ENCODE measurements around the gene GLB1L.

GLB1L gene

DNA sequence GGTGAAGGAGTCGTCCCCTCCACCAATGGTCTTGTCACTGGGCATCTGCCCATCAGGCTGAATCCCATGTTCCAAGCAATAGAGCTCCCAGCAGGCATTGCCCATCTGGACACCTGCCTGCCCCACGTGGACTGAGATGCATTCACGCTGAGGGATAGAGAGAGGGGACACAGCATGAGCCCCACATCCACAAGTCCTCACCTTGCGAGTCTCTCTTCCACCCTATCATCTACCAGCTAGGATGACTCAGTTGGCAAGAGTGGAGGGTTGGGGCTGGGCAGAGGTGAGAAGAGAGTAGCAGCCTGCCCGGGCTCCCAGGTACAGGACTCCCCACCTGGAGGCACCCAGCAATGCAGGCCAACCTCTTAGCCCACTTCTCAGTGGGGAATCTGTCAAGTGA, 6.8 kb upstream of the GLB1L start:
- H3K9ac ChIP-seq (ENCODE audit: low read length): peak overlapping the region; percentile 88
- H3K36me3 ChIP-seq (replicated peaks; ENCODE audit: insufficient read depth, low read length): 0 out of 2 replicates have a peak, but pooled peaks cover 6% of the 10 kb centered on the region
- peak overlapping the region; percentile 78 for H3K4me3 ChIP-seq (ENCODE audit: low read length)
- H3K4me2 ChIP-seq (ENCODE audit: low read depth, low read length): peak overlapping the region; percentile 99
- H3K79me2 ChIP-seq (ENCODE audit: low read length): peaks cover 52% of the 10 kb centered on the region
- peaks cover 46% of the 10 kb centered on the region for H3F3A ChIP-seq (ENCODE audit: insufficient read depth, low read length)
- no peaks in the 10 kb centered on the region for H4K20me1 ChIP-seq (ENCODE audit: insufficient read depth, low read length)
- H3K9me2 ChIP-seq (replicated peaks; ENCODE audit: insufficient read depth, low read length): no peaks in the 10 kb centered on the region
- peak overlapping the region; percentile 73; the same call in 1 of the 2 replicates for H3K27ac ChIP-seq (ENCODE audit: low read length)
- no peak for DNase-seq
- H3K4me1 ChIP-seq (ENCODE audit: low read length): peaks cover 50% of the 10 kb centered on the region
- H3K9me3 ChIP-seq (replicated peaks; ENCODE audit: insufficient read depth, low read length): no peaks in the 10 kb centered on the region
- no peaks in the 10 kb centered on the region for H3K27me3 ChIP-seq (replicated peaks; ENCODE audit: insufficient read depth, low read length)
- H2AFZ ChIP-seq (ENCODE audit: low read length): no peak overlapping the region
- TF ChIP-seq EZH2phosphoT487 (IDR thresholded peaks at IDR 0.05; ENCODE audit: low read length) (no peak), EZH2 (optimal IDR thresholded peaks at IDR 0.05; ENCODE audit: low read depth, low read length) (no peak)
- TF ChIP-seq, protein P1, sequence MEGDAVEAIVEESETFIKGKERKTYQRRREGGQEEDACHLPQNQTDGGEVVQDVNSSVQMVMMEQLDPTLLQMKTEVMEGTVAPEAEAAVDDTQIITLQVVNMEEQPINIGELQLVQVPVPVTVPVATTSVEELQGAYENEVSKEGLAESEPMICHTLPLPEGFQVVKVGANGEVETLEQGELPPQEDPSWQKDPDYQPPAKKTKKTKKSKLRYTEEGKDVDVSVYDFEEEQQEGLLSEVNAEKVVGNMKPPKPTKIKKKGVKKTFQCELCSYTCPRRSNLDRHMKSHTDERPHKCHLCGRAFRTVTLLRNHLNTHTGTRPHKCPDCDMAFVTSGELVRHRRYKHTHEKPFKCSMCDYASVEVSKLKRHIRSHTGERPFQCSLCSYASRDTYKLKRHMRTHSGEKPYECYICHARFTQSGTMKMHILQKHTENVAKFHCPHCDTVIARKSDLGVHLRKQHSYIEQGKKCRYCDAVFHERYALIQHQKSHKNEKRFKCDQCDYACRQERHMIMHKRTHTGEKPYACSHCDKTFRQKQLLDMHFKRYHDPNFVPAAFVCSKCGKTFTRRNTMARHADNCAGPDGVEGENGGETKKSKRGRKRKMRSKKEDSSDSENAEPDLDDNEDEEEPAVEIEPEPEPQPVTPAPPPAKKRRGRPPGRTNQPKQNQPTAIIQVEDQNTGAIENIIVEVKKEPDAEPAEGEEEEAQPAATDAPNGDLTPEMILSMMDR (IDR thresholded peaks at IDR 0.05; ENCODE audit: low read length): no peak

DNA sequence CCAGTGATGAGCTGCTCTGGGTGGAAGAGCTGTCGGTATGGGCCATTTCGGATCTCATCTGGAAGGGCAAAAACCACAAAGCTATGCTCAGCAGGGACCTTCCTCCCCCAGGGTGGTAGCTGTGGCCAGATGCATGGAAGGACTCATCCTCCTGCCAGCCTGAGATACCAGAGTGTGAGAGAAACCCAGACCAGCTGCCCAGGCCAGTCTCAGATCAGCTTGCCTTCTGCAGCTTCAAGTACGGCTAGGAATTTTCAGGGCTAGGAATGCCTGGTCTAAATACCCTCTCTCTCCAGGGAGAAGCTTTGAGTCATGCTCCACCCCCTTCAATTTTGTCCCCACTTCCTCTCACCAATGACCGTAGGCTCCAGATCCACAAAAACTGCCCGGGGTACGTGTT, 6.4 kb upstream of the GLB1L start:
- H3K4me2 ChIP-seq (ENCODE audit: low read depth, low read length): peak overlapping the region; percentile 99

DNA sequence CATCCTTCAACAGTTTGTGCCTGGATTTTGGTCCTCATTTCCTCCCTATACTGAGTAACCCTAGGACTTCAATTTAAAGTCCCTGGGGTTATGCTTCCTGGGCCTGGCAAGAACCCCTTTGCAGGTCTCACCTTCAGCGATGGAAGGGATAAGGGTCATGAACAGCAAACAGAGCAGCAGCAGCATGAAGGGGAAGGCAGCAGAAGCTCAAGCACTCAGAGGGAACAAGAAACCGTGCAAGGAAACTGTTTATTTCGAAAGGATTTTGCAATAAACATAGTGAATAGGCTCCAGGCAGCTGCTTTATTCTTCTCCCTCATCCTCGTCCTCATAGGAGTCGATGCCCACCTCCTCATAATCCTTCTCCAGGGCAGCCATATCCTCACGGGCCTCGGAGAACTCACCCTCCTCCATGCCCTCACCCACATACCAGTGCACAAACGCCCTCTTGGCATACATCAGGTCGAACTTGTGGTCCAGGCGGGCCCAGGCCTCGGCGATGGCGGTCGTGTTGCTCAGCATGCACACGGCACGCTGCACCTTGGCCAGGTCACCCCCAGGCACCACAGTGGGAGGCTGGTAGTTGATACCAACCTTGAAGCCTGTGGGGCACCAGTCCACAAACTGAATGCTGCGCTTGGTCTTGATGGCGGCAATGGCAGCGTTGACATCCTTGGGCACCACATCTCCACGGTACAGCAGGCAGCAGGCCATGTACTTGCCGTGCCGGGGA, 5.0 kb upstream of the GLB1L start:
- Histone ChIP-seq H3K4me1 (ENCODE audit: low read length) (peaks cover 56% of the 10 kb centered on the region), H3K9ac (ENCODE audit: low read length) (peak overlapping the region; percentile 56; the same call in 1 of the 2 replicates), H2AFZ (ENCODE audit: low read length) (no peak overlapping the region), H3K4me2 (ENCODE audit: low read depth, low read length) (peak overlapping the region; percentile 69), H3K27ac (ENCODE audit: low read length) (peak overlapping the region; percentile 89; the same call in 1 of the 2 replicates), H3K27me3 (replicated peaks; ENCODE audit: insufficient read depth, low read length) (no peaks in the 10 kb centered on the region), H4K20me1 (ENCODE audit: insufficient read depth, low read length) (no peaks in the 10 kb centered on the region), H3K9me2 (replicated peaks; ENCODE audit: insufficient read depth, low read length) (no peaks in the 10 kb centered on the region), H3K79me2 (ENCODE audit: low read length) (peaks cover 68% of the 10 kb centered on the region), H3K36me3 (replicated peaks; ENCODE audit: insufficient read depth, low read length) (0 out of 2 replicates have a peak, but pooled peaks cover 6% of the 10 kb centered on the region), H3K9me3 (replicated peaks; ENCODE audit: insufficient read depth, low read length) (no peaks in the 10 kb centered on the region), H3F3A (ENCODE audit: insufficient read depth, low read length) (peaks cover 46% of the 10 kb centered on the region), H3K4me3 (ENCODE audit: low read length) (no peak overlapping the region; the same call in 1 of the 2 replicates)
- no peak for TF ChIP-seq EZH2phosphoT487 (IDR thresholded peaks at IDR 0.05; ENCODE audit: low read length)
- TF ChIP-seq, protein P1 (IDR thresholded peaks at IDR 0.05; ENCODE audit: low read length): no peak
- no peak for TF ChIP-seq EZH2 (optimal IDR thresholded peaks at IDR 0.05; ENCODE audit: low read depth, low read length)
- DNase-seq: no peak

More for the DNA sequence above, 6.4 kb upstream of the GLB1L start:
- no peak for DNase-seq
- peaks cover 54% of the 10 kb centered on the region for H3K79me2 ChIP-seq (ENCODE audit: low read length)
- H3K9me3 ChIP-seq (replicated peaks; ENCODE audit: insufficient read depth, low read length): no peaks in the 10 kb centered on the region
- no peaks in the 10 kb centered on the region for H3K27me3 ChIP-seq (replicated peaks; ENCODE audit: insufficient read depth, low read length)
- no peak overlapping the region for H3K27ac ChIP-seq (ENCODE audit: low read length)
- H3K4me1 ChIP-seq (ENCODE audit: low read length): peaks cover 51% of the 10 kb centered on the region
- H2AFZ ChIP-seq (ENCODE audit: low read length): no peak overlapping the region
- no peak overlapping the region; the same call in 1 of the 2 replicates for H3K4me3 ChIP-seq (ENCODE audit: low read length)
- TF ChIP-seq EZH2 (optimal IDR thresholded peaks at IDR 0.05; ENCODE audit: low read depth, low read length) (no peak), EZH2phosphoT487 (IDR thresholded peaks at IDR 0.05; ENCODE audit: low read length) (no peak)
- TF ChIP-seq, protein P1 (IDR thresholded peaks at IDR 0.05; ENCODE audit: low read length): no peak
- H3K9ac ChIP-seq (ENCODE audit: low read length): no peak overlapping the region
- H3F3A ChIP-seq (ENCODE audit: insufficient read depth, low read length): peaks cover 46% of the 10 kb centered on the region
- H3K9me2 ChIP-seq (replicated peaks; ENCODE audit: insufficient read depth, low read length): no peaks in the 10 kb centered on the region
- H3K36me3 ChIP-seq (replicated peaks; ENCODE audit: insufficient read depth, low read length): 0 out of 2 replicates have a peak, but pooled peaks cover 6% of the 10 kb centered on the region
- no peaks in the 10 kb centered on the region for H4K20me1 ChIP-seq (ENCODE audit: insufficient read depth, low read length)

Data from MM.1S (cell line).